ENCODE data around the gene CLCN3. TPM values are rescaled to one million over a fixed set of nuclear protein-coding genes. Genes with fewer than 3 reads are reported as not detected.
A peak's percentile ranks its signal among the peaks of the same experiment; 100 is the strongest.
"Not testable (repeated sequence)": the region's sequence is repeated elsewhere in the genome, so short reads cannot be mapped to it uniquely, and the experiment has no call there.

The CLCN3 gene
- 38.4 and 41.2 TPM in 2 replicates for total RNA-seq
- 11.0 and 14.9 TPM in 2 replicates for polyA plus RNA-seq

GRCh38 chr4:169619958-169620879, at the start of gene CLCN3:
Gene CLCN3 (plus strand): TSS chr4:169620578. CDS start chr4:169635929, 15,351 bp downstream.
- H3K36me3 ChIP-seq (replicated peaks; ENCODE audit: insufficient read depth, low read depth), result peaks cover 3% of the 10 kb centered on the region
- H2AFZ ChIP-seq, result peak within 1 kb of the TSS; percentile 55
- H3K27ac ChIP-seq, result peak within 1 kb of the TSS; percentile 97
- no peaks in the 10 kb centered on the region for H3K27me3 ChIP-seq
- H4K20me1 ChIP-seq (ENCODE audit: insufficient read depth, poor library complexity, severe bottlenecking), result no peaks in the 10 kb centered on the region
- H3K4me3 ChIP-seq, result peak within 1 kb of the TSS; percentile 59
- 0% methylated on average over 63 of the region's 67 CpGs for WGBS (ENCODE audit: low lambda C conversion rate, missing lambda C conversion rate)
- H3K9me2 ChIP-seq (replicated peaks; ENCODE audit: insufficient read depth), result no peaks in the 10 kb centered on the region
- DNase-seq (ENCODE audit: low spot score), result peak; percentile 99
- H3K4me2 ChIP-seq, result peak within 1 kb of the TSS; percentile 88
- no peaks in the 10 kb centered on the region for H3K9me3 ChIP-seq (ENCODE audit: low read depth)
- no peaks in the 10 kb centered on the region for H3K4me1 ChIP-seq (ENCODE audit: insufficient read depth)
- H3K79me2 ChIP-seq, result peaks cover 44% of the 10 kb centered on the region
- TF ChIP-seq EZH2phosphoT487 (IDR thresholded peaks at IDR 0.05; ENCODE audit: low read depth, severe bottlenecking, unreplicated experiment) (no peak), EZH2 (IDR thresholded peaks at IDR 0.05; ENCODE audit: borderline replicate concordance) (no peak)
- TF ChIP-seq, protein P1, sequence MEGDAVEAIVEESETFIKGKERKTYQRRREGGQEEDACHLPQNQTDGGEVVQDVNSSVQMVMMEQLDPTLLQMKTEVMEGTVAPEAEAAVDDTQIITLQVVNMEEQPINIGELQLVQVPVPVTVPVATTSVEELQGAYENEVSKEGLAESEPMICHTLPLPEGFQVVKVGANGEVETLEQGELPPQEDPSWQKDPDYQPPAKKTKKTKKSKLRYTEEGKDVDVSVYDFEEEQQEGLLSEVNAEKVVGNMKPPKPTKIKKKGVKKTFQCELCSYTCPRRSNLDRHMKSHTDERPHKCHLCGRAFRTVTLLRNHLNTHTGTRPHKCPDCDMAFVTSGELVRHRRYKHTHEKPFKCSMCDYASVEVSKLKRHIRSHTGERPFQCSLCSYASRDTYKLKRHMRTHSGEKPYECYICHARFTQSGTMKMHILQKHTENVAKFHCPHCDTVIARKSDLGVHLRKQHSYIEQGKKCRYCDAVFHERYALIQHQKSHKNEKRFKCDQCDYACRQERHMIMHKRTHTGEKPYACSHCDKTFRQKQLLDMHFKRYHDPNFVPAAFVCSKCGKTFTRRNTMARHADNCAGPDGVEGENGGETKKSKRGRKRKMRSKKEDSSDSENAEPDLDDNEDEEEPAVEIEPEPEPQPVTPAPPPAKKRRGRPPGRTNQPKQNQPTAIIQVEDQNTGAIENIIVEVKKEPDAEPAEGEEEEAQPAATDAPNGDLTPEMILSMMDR (IDR thresholded peaks at IDR 0.05; ENCODE audit: poor library complexity), result no peak

DNA sequence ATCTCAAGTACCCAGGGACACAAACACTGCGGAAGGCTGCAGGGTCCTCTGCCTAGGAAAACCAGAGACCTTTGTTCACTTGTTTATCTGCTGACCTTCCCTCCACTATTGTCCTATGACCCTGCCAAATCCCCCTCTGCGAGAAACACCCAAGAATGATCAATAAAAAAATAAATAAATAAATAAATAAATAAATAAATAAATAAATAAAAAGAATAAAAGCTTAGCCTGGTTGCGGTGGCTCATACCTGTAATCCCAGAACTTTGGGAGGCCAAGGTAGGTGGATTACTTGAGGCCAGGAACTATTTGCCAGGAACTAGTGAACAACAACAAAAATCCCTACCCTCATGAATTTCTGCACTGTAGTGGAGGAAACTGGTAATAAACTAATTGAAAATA, 49.4 kb upstream of the CLCN3 start:
- H3K27ac ChIP-seq, result not testable (repeated sequence)

GRCh38 chr4:169571435-169571834, 48.9 kb upstream of the CLCN3 start:
- H3K4me3 ChIP-seq, result no peak overlapping the region
- H3K4me1 ChIP-seq (ENCODE audit: insufficient read depth), result no peaks in the 10 kb centered on the region
- no peak for DNase-seq (ENCODE audit: low spot score)
- no peaks in the 10 kb centered on the region for H3K9me2 ChIP-seq (replicated peaks; ENCODE audit: insufficient read depth)
- H3K4me2 ChIP-seq, result no peak overlapping the region
- H3K36me3 ChIP-seq (replicated peaks; ENCODE audit: insufficient read depth, low read depth), result no peaks in the 10 kb centered on the region
- 88% methylated on average over 4 of the region's 4 CpGs for WGBS (ENCODE audit: low lambda C conversion rate, missing lambda C conversion rate)
- no peaks in the 10 kb centered on the region for H3K9me3 ChIP-seq (ENCODE audit: low read depth)
- H3K27me3 ChIP-seq, result no peaks in the 10 kb centered on the region
- H4K20me1 ChIP-seq (ENCODE audit: insufficient read depth, poor library complexity, severe bottlenecking), result no peaks in the 10 kb centered on the region
- no peak overlapping the region for H2AFZ ChIP-seq
- TF ChIP-seq, protein P1 (IDR thresholded peaks at IDR 0.05; ENCODE audit: poor library complexity), result no peak
- TF ChIP-seq EZH2phosphoT487 (IDR thresholded peaks at IDR 0.05; ENCODE audit: low read depth, severe bottlenecking, unreplicated experiment) (no peak), EZH2 (IDR thresholded peaks at IDR 0.05; ENCODE audit: borderline replicate concordance) (no peak)
- no peak overlapping the region for H3K27ac ChIP-seq
- no peaks in the 10 kb centered on the region for H3K79me2 ChIP-seq

More for the DNA sequence above, 49.4 kb upstream of the CLCN3 start:
- not testable (repeated sequence) for H3K4me1 ChIP-seq (ENCODE audit: insufficient read depth); H3K27me3 ChIP-seq; H3K79me2 ChIP-seq; H3K4me3 ChIP-seq; H3K9me2 ChIP-seq (replicated peaks; ENCODE audit: insufficient read depth); H3K36me3 ChIP-seq (replicated peaks; ENCODE audit: insufficient read depth, low read depth); DNase-seq (ENCODE audit: low spot score); H3K9me3 ChIP-seq (ENCODE audit: low read depth); H2AFZ ChIP-seq; H4K20me1 ChIP-seq (ENCODE audit: insufficient read depth, poor library complexity, severe bottlenecking); H3K4me2 ChIP-seq
- WGBS (ENCODE audit: low lambda C conversion rate, missing lambda C conversion rate), result 93% methylated on average over 2 of the region's 3 CpGs

GRCh38 chr4:169573889-169574288, 46.5 kb upstream of the CLCN3 start:
- Histone ChIP-seq H2AFZ (no peak overlapping the region), H3K4me2 (no peak overlapping the region), H3K27ac (no peak overlapping the region), H3K4me3 (no peak overlapping the region), H3K9me3 (ENCODE audit: low read depth) (no peaks in the 10 kb centered on the region), H3K27me3 (no peaks in the 10 kb centered on the region), H3K4me1 (ENCODE audit: insufficient read depth) (no peaks in the 10 kb centered on the region), H4K20me1 (ENCODE audit: insufficient read depth, poor library complexity, severe bottlenecking) (no peaks in the 10 kb centered on the region), H3K79me2 (no peaks in the 10 kb centered on the region), H3K36me3 (replicated peaks; ENCODE audit: insufficient read depth, low read depth) (no peaks in the 10 kb centered on the region), H3K9me2 (replicated peaks; ENCODE audit: insufficient read depth) (no peaks in the 10 kb centered on the region)
- 95% methylated on average over 1 of the region's 1 CpG for WGBS (ENCODE audit: low lambda C conversion rate, missing lambda C conversion rate)
- no peak for DNase-seq (ENCODE audit: low spot score)
- TF ChIP-seq EZH2phosphoT487 (IDR thresholded peaks at IDR 0.05; ENCODE audit: low read depth, severe bottlenecking, unreplicated experiment) (no peak), EZH2 (IDR thresholded peaks at IDR 0.05; ENCODE audit: borderline replicate concordance) (no peak)
- TF ChIP-seq, protein P1 (IDR thresholded peaks at IDR 0.05; ENCODE audit: poor library complexity), result no peak
